Superior temporal gyrus (tissue), 1 donor: ENCODE results near the gene LRRC2.
"Not testable (repeated sequence)": the region's sequence is repeated elsewhere in the genome, so short reads cannot be mapped to it uniquely, and the experiment has no call there.

Experiments used
- DNase-seq: peaks from one replicate; pipeline ENCODE4 v3.0.0-alpha.2; 2016; ENCODE audit errors: extremely low spot score

Gene LRRC2

DNA sequence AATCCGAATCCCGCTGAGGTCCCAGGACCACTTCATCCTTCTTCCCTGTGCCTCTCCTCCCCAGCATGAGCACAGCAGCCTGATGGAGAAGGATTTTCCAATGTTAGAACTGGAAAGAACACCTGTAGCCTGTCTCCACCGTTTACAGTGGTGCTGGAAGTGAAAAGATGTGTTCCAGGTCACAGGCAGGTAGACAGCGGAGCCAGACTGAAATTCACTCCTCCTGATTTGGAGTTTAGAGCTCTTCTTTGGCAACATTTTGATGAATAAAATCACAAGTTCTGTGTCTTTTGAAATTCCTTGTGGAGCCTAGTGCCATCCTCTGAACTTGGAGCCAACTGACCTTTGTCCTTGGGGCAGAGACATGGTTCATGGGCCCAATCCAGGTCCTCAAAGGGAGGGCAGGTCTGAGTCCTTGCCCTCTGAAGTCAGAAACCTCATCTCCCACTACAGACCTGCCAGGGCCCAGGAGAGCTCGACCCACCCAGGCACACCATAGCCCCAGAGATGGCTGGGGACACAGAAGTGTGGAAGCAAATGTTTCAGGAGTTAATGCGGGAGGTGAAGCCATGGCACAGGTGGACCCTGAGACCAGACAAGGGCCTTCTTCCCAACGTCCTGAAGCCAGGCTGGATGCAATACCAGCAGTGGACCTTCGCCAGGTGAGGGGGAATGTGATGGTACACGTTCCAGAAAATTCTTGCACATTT is 68.4 kb downstream of the LRRC2 start, which contains the start of gene RTP3:
RTP3 (plus strand) TSS at position 421 of the 710 bp plus-strand sequence; CDS start at position 508, 87 bp downstream.
- DNase-seq: no peak

DNA sequence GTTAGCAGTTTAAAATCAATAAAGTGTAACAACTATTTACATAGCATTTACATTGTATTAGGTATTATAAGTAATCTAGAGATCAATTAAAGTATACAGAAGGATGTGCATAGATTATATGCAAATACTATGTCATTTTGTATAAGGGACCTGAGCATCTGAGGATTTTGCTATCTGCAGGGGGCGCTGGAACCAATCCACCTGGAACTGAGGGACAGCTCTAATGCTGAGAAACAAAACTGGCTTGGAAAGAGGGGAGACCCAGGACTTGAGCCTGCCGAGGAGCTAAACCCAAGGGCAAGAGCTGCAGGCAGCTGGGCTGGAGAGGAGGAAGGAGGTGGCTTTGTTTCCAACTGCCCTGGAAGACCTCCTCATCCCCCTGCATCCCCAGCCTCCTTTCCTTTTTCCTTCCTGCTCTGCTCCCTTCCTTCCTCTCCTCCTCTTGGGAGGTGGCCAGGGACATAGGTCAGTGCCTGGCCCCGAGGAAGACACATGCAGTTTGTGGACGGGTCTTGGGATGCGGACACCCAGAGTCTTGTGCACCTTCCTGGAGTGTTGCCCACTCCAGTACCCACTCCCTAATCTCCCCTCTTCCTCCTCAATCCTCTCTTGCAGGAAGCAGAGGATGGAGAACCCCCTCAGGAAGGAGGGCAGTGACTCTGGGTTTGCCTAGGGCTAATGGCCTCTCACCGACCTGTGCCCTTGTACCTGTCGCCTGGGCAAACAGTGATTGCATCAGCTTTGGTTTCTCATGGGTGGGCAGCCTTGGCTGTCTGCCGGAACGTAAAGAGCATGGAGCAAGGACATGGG is 69.2 kb downstream of the LRRC2 start:
- DNase-seq: no peak

DNA sequence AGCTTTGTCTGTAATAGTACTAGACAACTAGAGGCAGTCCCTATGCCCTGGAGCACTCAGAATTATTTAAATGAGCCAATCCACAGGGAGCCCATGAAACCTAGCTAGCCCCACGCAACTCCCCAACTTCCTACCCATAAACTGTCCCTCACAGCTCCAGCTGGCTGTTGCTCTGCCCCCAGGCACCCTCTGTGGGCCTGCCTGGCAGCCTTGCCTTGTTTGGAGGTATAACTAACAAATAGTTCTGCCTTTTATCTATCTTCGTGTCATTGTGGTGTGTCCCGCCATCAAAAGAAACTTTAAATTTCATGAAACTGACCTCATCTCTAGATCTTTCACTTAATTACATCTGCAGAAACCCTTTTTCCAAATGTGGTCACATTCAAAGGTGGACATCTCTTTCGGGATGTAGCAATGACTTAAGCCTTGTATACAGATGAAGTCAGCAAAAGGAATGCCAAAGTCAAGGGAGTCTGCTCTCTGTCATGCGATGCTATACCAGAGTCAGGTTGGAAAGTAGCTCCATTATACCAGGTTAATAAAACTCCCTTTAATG is 70.1 kb downstream of the LRRC2 start:
- DNase-seq: no peak

DNA sequence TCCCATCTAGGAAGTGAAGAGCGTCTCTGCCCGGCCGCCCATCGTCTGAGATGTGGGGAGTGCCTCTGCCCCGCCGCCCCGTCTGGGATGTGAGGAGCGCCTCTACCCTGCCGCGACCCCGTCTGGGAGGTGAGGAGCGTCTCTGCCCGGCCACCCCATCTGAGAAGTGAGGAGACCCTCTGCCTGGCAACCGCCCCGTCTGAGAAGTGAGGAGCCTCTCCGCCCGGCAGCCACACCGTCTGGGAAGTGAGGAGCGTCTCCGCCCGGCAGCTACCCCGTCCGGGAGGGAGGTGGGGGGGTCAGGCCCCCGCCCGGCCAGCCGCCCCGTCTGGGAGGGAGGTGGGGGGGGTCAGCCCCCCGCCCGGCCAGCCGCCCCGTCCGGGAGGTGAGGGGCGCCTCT is 71.6 kb downstream of the LRRC2 start:
- DNase-seq: not testable (repeated sequence)

DNA sequence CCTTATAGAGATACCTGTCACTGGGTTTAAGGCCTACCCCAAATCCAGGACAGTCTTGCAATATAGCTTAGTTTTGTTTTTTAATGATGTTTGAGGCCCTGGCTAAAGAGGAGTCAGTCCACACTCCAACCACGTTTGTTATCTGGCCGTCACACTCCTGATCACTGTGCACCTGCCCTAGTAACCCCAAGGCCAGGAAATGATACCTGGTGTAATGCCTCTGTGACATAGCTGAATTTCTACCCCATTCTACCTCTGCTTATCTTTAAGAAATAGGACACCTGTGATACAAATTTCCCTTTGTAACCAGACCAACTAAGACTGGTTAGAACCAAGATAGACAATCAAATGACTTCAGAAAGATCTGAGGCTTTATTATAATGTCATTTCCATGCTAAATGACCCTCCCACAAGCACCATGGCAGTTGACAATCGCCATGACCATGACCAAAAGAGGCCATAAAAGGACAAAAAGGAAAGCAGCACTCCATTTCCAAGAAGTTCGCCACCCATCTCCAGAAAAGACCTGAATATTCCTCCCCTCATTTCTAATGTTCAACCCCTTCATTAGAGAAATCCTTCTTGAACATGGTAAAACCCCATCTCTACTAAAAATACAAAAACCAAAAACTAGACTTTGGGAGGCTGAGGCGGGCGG is 73.1 kb downstream of the LRRC2 start:
- DNase-seq: no peak

DNA sequence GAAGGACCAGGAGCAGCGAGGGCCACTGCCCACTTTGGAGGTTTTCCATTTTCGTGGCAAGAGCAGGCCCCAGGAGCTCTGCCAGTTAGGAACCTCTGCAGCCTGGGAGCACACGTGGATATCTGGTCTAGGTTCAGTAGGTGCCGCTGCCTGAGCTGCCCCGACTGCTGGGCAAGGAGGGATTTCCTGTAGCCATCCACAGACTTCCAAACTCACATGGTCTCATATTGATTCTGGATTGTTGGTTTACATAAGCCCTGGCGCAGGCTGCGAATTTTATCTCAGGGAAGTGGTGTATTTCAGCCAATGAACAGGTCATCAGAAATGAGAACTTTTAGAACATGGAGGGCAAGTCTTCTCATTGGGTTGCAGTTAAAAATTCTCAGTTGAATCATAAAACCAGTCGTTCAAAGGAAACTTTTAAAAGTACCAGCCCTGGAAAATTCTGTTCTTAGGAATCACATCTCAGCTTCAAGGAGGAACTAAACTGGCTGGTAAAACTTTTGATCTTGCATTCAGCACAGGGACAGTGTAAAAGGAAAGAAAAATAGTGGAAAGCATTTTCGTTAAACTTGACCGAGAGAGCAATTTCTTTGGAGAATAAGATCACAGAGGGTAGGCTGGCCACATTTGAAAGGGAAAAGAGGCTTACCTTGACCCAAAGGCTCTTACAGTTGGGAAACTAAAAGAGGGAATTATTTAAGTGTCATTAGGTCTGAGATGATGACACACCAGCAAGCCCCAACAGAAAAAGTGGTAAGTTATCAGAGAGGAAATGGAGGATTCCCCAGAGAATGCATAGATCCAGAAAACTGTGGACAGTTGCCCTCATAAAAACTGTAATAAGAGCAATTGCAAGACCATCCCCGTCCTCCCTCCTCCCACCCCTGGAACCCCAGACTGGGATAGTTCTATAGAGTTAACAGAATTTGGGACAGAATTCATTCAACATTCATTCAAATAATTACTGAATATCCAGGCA is 74.7 kb downstream of the LRRC2 start:
- DNase-seq: no peak

DNA sequence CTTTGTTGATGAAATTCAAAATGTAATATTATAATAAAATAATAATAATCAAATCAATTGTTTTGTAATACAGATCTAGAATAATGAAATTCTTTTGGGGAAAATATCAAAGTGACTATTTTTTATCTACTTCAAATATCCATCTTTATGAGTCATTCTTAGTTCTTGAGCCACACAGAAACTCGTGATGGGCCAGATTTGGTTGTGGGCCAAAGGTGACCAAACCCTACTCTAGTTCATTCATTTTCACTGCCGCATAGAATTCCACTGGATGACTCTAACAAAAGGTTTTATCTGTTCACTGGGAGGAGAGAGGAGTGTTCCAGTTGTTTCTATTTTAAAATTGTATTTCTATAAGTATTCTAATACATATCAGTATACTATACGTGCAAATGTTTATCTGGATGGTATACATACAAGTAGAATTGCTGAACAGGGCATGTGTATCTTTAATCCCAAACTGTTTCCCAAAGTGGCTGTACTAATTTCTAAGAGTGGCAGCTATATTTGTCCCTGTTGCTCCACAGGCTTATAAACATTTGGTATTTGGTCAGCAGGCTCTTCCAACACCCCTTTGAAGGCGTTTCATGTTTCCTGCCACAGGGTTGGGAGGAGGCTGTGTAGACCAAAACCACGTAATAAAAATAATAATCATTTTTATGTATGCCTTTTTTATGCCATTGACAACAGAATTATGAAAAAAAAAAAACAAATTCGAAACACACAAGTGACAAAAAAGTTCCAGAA is 75.6 kb downstream of the LRRC2 start:
- DNase-seq: no peak

DNA sequence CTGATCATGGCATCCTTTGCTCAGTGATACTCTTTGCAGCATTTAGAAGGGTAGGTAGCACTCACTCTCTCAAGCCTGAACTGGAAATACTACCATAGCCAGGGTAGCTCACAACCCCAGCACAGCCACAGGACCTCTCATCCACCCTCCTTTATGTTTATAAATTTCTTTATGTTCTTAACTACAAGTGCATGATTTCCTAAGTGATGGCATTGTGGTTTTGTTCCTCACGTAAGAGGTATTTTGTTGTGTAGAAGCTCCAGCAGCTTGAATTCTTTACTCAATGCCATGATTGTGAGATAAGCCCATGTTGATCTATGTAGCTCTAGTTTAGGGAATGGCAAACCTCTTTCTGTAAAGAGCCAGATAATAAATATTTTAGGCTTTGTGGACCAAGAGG is 76.2 kb downstream of the LRRC2 start:
- DNase-seq: no peak

DNA sequence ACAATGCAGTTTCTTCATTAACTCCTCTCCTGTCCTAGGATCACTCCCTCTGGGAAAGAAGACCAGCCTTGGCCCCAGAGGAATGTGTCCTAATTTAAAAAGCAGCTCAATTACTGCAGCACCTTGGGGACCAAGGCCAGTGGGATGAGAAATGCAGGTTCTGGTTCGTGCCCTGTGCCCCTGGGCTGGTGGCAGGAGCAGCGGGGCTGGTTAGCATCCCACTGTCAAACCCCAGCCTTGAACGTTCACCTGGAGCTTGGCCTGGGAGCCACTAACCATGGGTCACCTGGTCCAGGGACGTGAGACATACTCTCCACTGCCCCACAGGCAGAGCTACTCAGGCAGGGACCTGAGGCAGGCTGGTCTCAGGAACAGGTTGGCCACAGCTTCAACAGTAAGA is 76.7 kb downstream of the LRRC2 start:
- no peak for DNase-seq

DNA sequence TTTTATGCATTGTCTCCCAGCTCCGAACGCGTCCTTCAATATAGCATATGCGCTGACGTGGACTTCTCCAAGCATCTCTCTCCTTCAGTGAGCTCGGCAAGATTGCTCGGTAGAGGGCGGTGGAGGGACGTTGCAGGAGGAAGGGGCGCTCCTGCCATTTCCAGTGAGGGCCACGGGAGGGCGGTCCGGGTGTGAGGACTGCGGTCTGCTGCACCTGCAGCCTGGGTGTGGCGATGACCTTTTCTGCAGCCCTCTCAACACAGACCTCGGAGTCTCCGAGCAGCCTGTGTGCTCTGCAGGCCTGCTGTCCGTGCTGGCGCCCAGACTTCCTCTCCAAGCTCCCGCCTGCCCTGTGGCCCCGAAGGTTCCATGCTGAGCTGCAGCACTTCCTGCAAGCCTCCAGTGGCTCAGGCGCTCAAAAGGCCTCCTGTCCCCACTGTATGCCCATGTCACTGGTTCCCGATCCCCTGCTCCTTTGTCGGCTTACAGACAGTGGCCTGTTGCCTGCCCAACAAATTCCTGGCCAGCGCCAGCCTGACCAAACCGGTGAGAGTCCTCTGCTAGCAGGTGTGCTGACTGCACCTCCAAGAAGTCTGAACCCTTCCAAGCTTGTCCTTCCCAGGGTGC is 77.3 kb downstream of the LRRC2 start:
- peak; percentile 94 for DNase-seq

DNA sequence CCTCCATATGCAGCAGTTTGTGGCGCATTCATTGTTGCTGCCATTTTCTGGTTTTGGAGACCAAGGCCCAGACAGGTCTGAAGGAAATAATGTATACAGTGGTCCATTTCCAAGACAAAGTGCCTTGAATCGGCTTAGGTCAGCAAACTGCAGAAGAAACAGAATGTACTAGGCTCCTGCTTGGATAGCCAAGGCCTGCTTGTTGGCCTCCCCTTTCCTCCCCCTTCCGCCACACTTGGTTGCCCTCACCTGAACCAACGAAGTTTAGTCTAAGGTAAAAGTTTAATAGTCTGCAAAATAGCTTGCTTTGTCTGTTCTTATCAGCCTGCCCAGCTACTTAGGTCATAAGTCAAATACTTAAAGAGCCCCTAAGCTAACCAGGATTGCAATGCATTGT is 80.3 kb downstream of the LRRC2 start:
- no peak for DNase-seq

DNA sequence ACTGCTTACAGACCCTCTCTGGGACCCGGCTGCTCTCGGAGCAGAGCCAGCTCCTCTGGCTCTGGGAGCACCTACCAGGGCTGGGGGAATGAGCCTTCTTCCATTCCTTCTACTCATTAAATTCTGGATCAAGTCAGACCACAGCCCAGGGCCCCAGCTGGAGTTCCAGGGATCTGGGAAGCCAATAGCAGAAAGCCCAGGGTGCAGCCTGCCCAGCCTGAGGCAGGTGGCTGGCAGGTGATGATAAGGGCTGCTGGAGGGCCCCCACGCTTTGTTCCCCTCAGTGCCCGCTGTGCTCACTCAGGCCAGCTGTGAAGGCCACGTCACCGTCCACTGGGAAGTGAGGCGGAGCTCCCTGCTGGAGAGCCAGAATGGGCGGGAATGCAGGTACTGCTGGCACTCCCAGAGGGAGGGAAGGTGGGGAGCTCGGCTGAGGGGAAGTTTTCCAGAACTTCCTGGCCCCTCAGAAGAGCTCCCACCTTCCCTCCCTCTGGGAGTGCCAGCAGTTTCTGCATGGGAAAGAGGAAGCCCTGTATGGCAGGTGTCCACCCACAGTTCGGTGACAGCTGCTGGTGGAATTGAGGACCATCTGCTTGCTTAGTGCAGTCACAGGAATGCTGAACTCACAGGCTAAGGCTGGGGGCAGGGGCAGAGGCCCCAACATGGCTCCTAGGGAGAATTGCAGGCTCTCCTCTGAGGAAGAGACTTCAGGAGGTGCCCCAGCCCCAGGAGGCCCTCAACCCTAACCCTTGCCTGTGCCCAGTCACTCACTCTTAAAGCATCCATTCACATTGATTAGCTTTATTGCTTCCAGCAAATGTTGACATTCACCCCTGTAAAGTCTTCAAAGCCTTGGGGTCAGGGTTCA is 81.0 kb downstream of the LRRC2 start:
- no peak for DNase-seq

DNA sequence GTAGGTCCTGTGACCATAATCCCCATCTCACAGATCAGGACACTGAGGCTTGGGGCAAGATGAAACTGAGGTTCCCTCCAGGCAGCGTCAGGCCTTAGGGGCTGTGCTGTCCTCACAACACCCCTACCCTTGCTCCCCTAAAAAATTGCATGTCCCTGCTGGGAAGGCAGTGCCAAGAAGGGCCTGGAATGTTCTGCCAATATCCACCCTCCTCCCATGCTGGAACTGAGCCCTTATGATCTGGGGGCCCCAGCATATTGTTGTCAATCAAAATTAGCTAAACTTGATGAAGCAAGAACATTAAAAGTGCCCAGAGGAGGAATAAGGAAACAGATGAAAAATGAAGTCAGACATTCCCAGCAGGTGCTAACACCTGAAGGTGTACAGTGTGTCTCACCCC is 81.7 kb downstream of the LRRC2 start:
- DNase-seq: no peak

DNA sequence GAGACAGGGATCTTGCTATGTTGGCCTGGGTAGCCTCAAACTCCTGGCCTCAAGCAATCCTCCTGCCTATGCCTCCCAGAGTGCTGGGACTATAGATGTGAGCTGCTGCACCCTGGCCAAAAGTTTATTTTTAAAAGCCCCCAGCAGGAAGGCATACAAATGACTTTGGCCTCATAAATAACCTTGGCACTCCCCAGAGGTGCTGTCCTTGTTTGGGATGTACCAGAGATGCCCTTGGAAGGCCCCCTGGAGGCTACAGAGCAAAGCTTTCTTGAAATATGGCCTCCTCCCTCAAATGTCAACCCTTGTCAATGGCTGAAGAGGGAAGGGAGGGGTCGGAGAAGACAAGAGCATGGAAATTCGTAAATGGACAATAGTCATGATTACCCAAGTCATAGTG is 82.3 kb downstream of the LRRC2 start:
- DNase-seq: no peak

DNA sequence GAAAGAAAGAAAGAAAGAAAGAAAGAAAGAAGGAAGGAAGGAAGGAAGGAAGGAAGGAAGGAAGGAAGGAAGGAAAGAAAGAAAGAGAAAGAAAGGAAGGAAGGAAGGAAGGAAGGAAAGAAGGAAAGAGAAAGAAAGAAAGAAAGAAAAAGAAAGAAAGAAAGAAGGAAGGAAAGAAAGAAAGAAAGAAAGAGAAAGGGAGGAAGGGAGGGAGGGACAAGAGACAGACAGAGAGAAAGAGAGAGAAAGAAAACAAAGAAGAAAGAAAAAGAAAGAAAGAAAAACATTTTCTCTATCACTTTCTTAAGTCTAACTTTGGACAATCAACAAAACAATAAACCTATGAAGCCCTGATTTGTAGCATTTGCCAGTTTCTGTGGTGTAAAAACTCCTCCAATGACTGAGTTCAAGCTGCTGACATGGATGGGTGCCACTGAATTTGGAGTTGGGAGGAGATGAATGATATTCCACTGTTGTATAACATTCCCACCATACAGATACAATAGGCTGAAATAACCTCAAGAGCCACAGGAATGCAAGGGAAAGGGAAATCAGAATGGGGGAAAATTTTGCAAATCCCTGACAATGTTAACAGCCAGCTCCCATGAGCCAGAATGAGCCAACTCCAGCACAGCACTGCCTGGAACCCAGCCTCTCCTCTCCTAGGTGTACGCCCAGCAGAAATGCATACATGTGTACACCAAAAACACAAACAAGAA is 83.3 kb downstream of the LRRC2 start:
- DNase-seq: no peak

DNA sequence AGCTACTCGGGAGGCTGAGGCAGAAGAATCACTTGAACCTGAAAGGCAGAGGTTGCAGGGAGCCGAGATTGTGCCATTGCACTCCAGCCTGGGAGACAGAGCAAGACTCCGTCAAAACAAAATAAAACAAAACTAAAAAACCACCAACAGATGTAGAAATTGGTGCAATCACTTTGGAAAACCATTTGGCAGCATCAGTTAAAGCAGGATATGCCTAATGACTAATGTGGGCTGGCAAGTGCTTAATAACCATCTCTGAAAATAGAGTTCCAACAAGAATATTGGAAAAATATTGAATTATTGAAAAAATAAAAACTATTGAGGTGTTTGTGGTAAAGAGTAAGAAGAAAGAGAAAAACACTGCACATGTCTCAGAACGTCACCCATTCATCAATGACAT is 84.5 kb downstream of the LRRC2 start:
- DNase-seq: no peak

DNA sequence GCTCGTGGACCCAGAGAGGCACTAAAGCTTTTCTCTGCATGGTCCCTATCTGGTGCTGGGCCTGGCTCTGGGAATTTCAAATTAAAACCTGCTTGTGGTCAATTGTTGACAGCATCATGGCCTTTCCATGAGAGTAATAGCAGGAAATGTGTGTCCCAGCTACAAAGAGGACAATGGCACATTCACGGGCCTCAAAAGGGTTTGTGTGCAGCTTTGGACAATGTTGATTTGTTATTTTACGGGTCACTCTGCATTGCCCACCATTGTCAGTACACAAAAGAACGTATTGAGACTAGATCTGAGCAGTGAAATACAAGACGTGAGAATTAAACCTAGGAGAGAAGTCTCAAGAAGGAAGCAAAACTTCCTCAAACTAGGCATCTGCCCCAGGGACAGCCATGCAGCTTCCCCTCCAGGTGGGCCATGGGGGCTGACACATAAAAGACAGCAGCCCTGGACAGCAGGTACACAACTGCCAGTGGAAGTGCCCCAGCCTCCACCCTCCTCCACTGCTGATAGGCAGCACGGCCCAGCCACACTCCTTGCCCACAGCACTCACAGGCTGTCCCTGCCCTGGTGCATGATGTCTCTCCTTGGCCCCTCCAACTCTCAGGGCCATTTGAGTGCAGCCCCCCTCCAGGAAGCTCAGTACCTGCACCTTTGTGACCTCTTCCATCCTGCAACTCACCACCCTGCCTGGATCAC is 85.5 kb downstream of the LRRC2 start:
- peak; percentile 82 for DNase-seq

DNA sequence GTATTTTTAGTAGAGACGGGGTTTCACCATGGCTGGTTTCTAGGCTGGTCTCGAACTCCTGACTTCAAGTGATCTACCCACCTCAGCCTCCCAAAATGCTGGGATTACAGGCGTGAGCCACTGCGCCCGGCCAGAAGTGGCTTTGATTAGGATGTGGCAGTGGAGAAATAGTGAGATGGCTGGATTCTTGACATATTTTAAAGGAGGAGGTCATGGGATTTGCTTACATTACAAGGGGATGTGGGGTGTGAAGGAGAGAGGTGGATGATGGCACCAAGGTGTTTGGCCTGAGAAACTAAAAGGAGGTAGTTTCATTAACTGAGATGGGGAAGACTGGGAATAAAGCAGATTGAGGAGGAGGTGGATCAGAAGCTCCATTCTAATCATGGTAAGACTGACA is 86.4 kb downstream of the LRRC2 start:
- no peak for DNase-seq
